Astrocyte of the spinal cord (primary cell): Measurements from ENCODE around the gene RALGAPA1.
"Not testable (repeated sequence)": the region's sequence is repeated elsewhere in the genome, so short reads cannot be mapped to it uniquely, and the experiment has no call there.

Experiments
- DNase-seq: peaks from one replicate; pipeline ENCODE4 v3.0.0; 2011; ENCODE audit warnings: low read depth, low spot score
- H3K4me3 ChIP-seq: 2 replicates; pipeline ENCODE4 v1.5.1; 2011; ENCODE audit warnings: low read depth, mild to moderate bottlenecking, low read length, moderate library complexity
- CTCF ChIP-seq: IDR thresholded peaks from 2 replicates; pipeline ENCODE4 v1.5.1; 2012; ENCODE audit warnings: low read depth, mild to moderate bottlenecking, low read length, inconsistent platforms
- in situ Hi-C: cut with HindIII; loops from 2 replicates; pipeline ENCODE4 v1.10.0; 2017; ENCODE audit warnings: low sequenced_read_pairs

The RALGAPA1 gene

GRCh38 chr14:35827678-35828472 lies 18.8 kb upstream of the RALGAPA1 start:
- no peak for TF ChIP-seq CTCF
- DNase-seq = no peak
- no peak overlapping the region for H3K4me3 ChIP-seq
- in situ Hi-C loops = no loop called here

- TF ChIP-seq CTCF = no peak
- no peak for DNase-seq
- H3K4me3 ChIP-seq = peak overlapping the region; percentile 84
- in situ Hi-C loops = no loop called here
Observed at GRCh38 chr14:35826952-35827416, 17.9 kb upstream of the RALGAPA1 start.

- TF ChIP-seq CTCF = no peak
- in situ Hi-C loops = no loop called here
- peak within 1 kb of the TSS; percentile 84 for H3K4me3 ChIP-seq
- DNase-seq = peak; percentile 99
Observed at GRCh38 chr14:35826218-35826951, 17.3 kb upstream of the RALGAPA1 start, which contains the start of gene BRMS1L. Gene BRMS1L (plus strand): TSS chr14:35826338. CDS start chr14:35826517, 179 bp downstream.

GRCh38 chr14:35825968-35826217 lies 16.8 kb upstream of the RALGAPA1 start:
- no peak for TF ChIP-seq CTCF
- H3K4me3 ChIP-seq = peak overlapping the region; percentile 84
- in situ Hi-C loops = no loop called here
- DNase-seq = no peak

- in situ Hi-C loops, DNase-seq, H3K4me3 ChIP-seq: not testable (repeated sequence)
Observed at GRCh38 chr14:35824446-35825165, 15.5 kb upstream of the RALGAPA1 start.

- H3K4me3 ChIP-seq = no peak overlapping the region
- TF ChIP-seq CTCF = no peak
- in situ Hi-C loops = no loop called here
- no peak for DNase-seq
Observed at GRCh38 chr14:35822501-35822900, 13.4 kb upstream of the RALGAPA1 start.
